GM18508 (cell line): Measurements from ENCODE around the gene RASGRF1.

ENCODE experiments used
- ATAC-seq: cut with Tn5 transposase; IDR thresholded peaks from one replicate; pipeline ENCODE4 v1.9.1; 2021; ENCODE audit warnings: moderate number of reproducible peaks; ENCODE audit not compliant: insufficient read depth, unreplicated experiment

RASGRF1 gene

GRCh38 chr15:79071901-79072300, 18.7 kb downstream of the RASGRF1 start:
- ATAC-seq = no peak

GRCh38 chr15:79068790-79069189, 21.8 kb downstream of the RASGRF1 start:
- ATAC-seq = no peak

- ATAC-seq = no peak
Measured at GRCh38 chr15:79067969-79068368, 22.6 kb downstream of the RASGRF1 start.

- no peak for ATAC-seq
Measured at GRCh38 chr15:79067072-79067833, 23.3 kb downstream of the RASGRF1 start.

GRCh38 chr15:79066391-79067071, 24.0 kb downstream of the RASGRF1 start:
- no peak for ATAC-seq

- no peak for ATAC-seq
Measured at GRCh38 chr15:79065706-79066376, 24.7 kb downstream of the RASGRF1 start.

GRCh38 chr15:79065361-79065705, 25.2 kb downstream of the RASGRF1 start:
- ATAC-seq = no peak

GRCh38 chr15:79064496-79064895, 26.1 kb downstream of the RASGRF1 start:
- ATAC-seq = no peak

GRCh38 chr15:79060175-79060574, 30.4 kb downstream of the RASGRF1 start:
- ATAC-seq = no peak

GRCh38 chr15:79059081-79059572, 31.5 kb downstream of the RASGRF1 start:
- no peak for ATAC-seq

GRCh38 chr15:79058260-79058850, 32.2 kb downstream of the RASGRF1 start:
- no peak for ATAC-seq

GRCh38 chr15:79057050-79057449, 33.5 kb downstream of the RASGRF1 start:
- no peak for ATAC-seq

- ATAC-seq = no peak
Measured at GRCh38 chr15:79054350-79054749, 36.2 kb downstream of the RASGRF1 start.

- ATAC-seq = no peak
Measured at GRCh38 chr15:79053894-79054293, 36.7 kb downstream of the RASGRF1 start.

- no peak for ATAC-seq
Measured at GRCh38 chr15:79051941-79052731, 38.4 kb downstream of the RASGRF1 start.

GRCh38 chr15:79051029-79051428, 39.6 kb downstream of the RASGRF1 start:
- ATAC-seq = no peak

- ATAC-seq = no peak
Measured at GRCh38 chr15:79050341-79050740, 40.2 kb downstream of the RASGRF1 start.

- ATAC-seq = no peak
Measured at GRCh38 chr15:79049416-79049815, 41.2 kb downstream of the RASGRF1 start.

- no peak for ATAC-seq
Measured at GRCh38 chr15:79047676-79048439, 42.7 kb downstream of the RASGRF1 start.
